SK-N-SH treated with all-trans-retinoic acid at 6 μM for 48 hours (cell line): ENCODE results near the gene NXPH4.

Experiments used
- ARNTL ChIP-seq: fragments of 450-650 bp; formaldehyde crosslinking; IDR thresholded peaks from 2 replicates; pipeline ENCODE4 v1.5.0; 2020; ENCODE audit warnings: low read depth, mild to moderate bottlenecking, moderate library complexity, borderline replicate concordance
- BACH2 ChIP-seq: fragments of 250-450 bp; sonication (Bioruptor Pico); IDR thresholded peaks from 2 replicates; pipeline ENCODE4 v1.9.0; 2021; ENCODE audit warnings: mild to moderate bottlenecking, borderline replicate concordance
- CSDC2 ChIP-seq: fragments of 250-450 bp; sonication (Bioruptor Pico); IDR thresholded peaks from 2 replicates; pipeline ENCODE4 v1.5.0; 2020; ENCODE audit warnings: mild to moderate bottlenecking, moderate library complexity
- ESRRG ChIP-seq: fragments of 250-450 bp; sonication (Bioruptor Pico); IDR thresholded peaks from 2 replicates; pipeline ENCODE4 v1.6.1; 2021; ENCODE audit warnings: mild to moderate bottlenecking
- OSR1 ChIP-seq: fragments of 250-450 bp; sonication (Bioruptor Pico); IDR thresholded peaks from 2 replicates; pipeline ENCODE4 v1.8.0; 2022; ENCODE audit warnings: moderate library complexity, mild to moderate bottlenecking, inconsistent platforms
- PATZ1 ChIP-seq: fragments of 250-450 bp; sonication (Bioruptor Pico); IDR thresholded peaks from 2 replicates; pipeline ENCODE4 v1.8.0; 2020; ENCODE audit warnings: mild to moderate bottlenecking, moderate library complexity, borderline replicate concordance
- PPARA ChIP-seq: fragments of 250-450 bp; sonication (Bioruptor Pico); IDR thresholded peaks from 2 replicates; pipeline ENCODE4 v1.5.0; 2020; ENCODE audit warnings: mild to moderate bottlenecking, borderline replicate concordance
- RARB ChIP-seq: fragments of 250-450 bp; sonication (Bioruptor Pico); IDR thresholded peaks from 2 replicates; pipeline ENCODE4 v1.8.0; 2021; ENCODE audit warnings: mild to moderate bottlenecking, moderate library complexity
- SNAI2 ChIP-seq: fragments of 250-450 bp; sonication (Bioruptor Pico); IDR thresholded peaks from 2 replicates; pipeline ENCODE4 v1.5.0; 2020; ENCODE audit warnings: mild to moderate bottlenecking, moderate library complexity
- ZFP3 ChIP-seq: fragments of 250-450 bp; sonication (Bioruptor Pico); IDR thresholded peaks from 2 replicates; pipeline ENCODE4 v1.5.0; 2020; ENCODE audit warnings: mild to moderate bottlenecking, moderate library complexity
- ZFP30 ChIP-seq: fragments of 450-650 bp; formaldehyde crosslinking; IDR thresholded peaks from 2 replicates; pipeline ENCODE4 v1.5.0; 2022; ENCODE audit warnings: mild to moderate bottlenecking, moderate library complexity
- ZNF70 ChIP-seq: fragments of 450-650 bp; formaldehyde crosslinking; IDR thresholded peaks from 2 replicates; pipeline ENCODE4 v1.5.0; 2020; ENCODE audit warnings: mild to moderate bottlenecking, moderate library complexity
- ZNF8 ChIP-seq: fragments of 450-650 bp; formaldehyde crosslinking; IDR thresholded peaks from 2 replicates; pipeline ENCODE4 v1.5.0; 2020; ENCODE audit warnings: mild to moderate bottlenecking, moderate library complexity

GRCh38 chr12:57170408-57170807 lies 46.2 kb upstream of the NXPH4 start:
- TF ChIP-seq PPARA (CRISPR knock-in tag) (no peak), ARNTL (CRISPR knock-in tag) (no peak), PATZ1 (CRISPR knock-in tag) (no peak), ZFP30 (no peak), ZNF70 (CRISPR knock-in tag) (no peak), RARB (CRISPR knock-in tag) (no peak), OSR1 (CRISPR knock-in tag) (no peak), ZFP3 (CRISPR knock-in tag) (no peak), SNAI2 (CRISPR knock-in tag) (no peak), ZNF8 (CRISPR knock-in tag) (no peak), BACH2 (CRISPR knock-in tag) (no peak), ESRRG (CRISPR knock-in tag) (no peak), CSDC2 (CRISPR knock-in tag) (no peak)
